NCI-H82 treated with DMSO at 0.1 percent for 48 hours (cell line): Measurements from ENCODE around the gene MX2.
"Not testable (repeated sequence)": the region's sequence is repeated elsewhere in the genome, so short reads cannot be mapped to it uniquely, and the experiment has no call there.

ENCODE experiments used
- DNase-seq: peaks from one replicate; lab custom pipeline; 2025; ENCODE audit not compliant: unreplicated experiment; lab: John Stamatoyannopoulos, UW

MX2 gene, protein sequence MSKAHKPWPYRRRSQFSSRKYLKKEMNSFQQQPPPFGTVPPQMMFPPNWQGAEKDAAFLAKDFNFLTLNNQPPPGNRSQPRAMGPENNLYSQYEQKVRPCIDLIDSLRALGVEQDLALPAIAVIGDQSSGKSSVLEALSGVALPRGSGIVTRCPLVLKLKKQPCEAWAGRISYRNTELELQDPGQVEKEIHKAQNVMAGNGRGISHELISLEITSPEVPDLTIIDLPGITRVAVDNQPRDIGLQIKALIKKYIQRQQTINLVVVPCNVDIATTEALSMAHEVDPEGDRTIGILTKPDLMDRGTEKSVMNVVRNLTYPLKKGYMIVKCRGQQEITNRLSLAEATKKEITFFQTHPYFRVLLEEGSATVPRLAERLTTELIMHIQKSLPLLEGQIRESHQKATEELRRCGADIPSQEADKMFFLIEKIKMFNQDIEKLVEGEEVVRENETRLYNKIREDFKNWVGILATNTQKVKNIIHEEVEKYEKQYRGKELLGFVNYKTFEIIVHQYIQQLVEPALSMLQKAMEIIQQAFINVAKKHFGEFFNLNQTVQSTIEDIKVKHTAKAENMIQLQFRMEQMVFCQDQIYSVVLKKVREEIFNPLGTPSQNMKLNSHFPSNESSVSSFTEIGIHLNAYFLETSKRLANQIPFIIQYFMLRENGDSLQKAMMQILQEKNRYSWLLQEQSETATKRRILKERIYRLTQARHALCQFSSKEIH

DNA sequence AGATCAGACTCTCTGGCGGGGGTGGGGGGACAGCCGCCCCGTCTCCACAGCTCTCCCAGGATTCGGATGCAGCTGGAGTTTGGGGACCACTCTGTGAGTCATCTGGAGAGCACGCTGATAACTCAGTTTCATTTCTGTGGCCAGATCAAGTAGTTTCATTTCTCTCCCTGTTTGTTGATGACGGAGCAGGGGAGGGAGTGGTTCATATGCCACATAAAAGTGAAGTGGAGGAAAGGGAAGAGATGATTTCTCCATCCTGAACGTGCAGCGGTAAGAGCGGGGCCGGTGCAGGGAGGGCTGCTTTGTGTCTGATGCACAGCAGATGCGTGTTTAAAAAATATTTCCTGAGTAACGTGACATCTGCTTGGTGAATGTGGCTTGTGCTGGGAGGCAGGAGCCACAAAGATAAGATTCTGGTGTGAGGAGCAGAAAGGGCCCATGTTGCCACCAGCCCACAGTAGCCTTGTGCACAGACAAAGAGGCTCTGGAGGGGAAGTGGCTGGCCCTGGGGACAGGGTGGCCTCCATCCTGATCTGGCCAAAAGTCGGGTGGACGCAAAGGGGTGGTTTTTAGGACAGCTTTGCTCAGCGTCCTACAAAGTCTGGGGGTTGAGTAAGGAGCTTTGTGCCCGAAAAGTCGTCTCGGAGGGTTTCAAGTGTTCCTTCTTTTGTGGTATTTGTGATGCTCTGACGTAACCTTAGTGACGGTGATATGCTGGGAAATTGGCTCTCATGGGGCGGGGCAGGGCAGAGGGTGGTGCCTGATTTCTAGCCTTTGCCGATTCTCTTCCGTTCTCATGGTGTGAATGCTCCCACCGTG lies at the start of gene MX2:
Gene MX2, plus strand, starts transcription at position 242 of the 819 bp plus-strand sequence. CDS start 14,880 bp downstream, outside the sequence.
- DNase-seq = no peak

DNA sequence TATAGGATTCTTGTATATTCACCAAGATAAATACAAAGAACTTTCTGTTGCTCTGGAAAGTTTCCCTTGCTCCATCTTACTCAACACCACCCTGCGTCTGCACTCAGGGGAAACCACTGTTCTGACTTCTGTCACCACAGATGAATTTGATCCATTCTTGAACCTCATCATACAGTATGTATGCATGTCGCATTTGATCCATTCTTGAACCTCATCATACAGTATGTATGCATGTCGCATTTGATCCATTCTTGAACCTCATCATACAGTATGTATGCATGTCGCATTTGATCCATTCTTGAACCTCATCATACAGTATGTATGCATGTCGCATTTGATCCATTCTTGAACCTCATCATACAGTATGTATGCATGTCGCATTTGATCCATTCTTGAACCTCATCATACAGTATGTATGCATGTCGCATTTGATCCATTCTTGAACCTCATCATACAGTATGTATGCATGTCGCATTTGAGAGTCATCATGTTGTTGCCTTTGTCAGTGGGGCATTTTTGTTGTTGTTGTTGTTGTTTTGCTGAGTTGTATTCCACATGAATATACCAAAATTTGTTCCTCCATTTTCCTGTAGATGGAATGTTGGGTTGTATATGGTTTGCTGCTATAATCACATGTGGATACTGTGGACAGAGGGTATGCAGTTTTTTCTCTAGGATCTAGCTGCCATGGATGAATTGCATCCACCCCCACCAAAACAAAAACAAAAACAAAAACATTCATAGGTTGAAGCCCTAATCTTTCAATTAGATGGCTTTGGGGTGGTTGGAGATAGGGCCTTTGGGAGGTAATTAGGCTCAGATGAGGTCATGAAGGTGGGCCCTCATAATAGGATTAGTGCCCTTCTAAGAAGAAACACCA lies 48.3 kb upstream of the MX2 start:
- not testable (repeated sequence) for DNase-seq

DNA sequence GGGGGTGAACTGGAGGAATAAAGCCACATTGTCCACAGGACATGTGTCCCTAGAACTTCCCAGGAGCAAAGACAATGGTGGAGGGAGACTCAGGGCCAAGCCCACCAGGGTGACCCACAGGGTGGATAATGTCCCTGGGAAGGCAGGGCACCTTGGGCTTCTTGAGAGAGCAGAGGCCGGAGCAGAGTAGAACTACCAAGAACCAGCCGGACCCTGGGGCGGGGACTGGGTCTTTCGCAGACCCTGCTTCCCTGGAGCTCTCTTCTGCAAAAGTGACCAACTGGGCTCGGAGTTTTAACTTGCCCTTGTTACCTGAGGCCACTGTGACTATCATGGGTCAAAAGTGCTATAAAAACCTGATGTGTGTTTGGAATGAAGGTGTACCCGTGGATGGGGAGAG lies 46.1 kb upstream of the MX2 start:
- no peak for DNase-seq

DNA sequence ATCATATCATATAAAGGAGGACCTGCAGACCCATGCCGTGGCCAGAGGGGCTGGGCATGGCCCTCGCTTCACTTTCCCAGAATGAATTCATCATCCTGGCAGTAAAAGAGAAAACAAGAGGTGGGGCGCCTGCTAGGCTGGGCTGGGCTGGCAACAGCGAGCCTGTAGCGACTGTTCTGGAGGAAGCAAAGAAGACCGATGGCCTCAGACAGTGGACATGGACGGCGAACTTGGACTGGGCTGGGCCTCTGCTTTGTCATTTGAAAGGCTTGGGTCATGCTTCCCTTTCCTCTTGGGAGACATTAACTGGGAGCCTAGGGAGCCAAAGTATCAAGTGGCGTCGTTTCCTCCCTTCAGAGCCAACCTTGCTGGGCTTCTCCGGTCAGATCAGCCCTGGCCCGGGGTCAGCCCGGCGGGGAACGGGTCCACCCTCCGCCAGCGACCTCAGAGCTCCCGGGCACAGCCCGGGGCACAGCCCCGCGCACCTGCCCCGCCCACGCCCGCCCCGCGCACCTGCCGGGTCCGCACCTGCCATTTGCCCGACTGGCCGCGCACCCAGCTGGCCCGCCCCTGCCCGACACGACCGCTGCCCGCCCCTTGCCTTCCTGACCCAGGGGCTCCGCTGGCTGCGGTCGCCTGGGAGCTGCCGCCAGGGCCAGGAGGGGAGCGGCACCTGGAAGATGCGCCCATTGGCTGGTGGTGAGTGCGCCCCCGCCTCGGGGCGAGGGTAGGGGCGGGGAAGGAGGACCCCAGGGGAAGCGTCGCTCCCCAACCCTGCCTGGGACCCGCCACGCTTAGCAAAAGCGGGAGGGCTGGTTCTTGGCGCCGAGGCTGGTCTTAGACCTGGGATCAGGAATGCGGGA lies 45.4 kb upstream of the MX2 start, which contains the start of gene FAM3B:
Gene FAM3B, plus strand, starts transcription at position 602 of the 863 bp plus-strand sequence. Its CDS starts 79 bp downstream, at position 681.
- DNase-seq = no peak

DNA sequence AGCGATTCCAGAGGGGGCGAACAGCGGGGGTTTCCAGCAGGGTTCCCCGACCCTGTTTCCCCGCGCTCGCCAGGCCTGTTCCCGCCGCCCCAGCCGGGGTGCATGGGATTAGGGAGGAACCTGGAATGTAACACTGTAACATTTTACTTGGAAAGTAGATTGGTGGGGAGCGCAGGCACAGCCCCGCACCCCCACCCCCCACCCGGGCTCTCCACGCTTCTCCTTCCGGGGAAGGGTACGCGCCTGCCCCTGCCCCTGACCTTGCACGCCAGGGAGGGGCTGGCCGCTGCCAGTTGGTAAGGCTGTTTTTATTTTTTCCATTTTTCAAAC lies 44.8 kb upstream of the MX2 start:
- DNase-seq = no peak

DNA sequence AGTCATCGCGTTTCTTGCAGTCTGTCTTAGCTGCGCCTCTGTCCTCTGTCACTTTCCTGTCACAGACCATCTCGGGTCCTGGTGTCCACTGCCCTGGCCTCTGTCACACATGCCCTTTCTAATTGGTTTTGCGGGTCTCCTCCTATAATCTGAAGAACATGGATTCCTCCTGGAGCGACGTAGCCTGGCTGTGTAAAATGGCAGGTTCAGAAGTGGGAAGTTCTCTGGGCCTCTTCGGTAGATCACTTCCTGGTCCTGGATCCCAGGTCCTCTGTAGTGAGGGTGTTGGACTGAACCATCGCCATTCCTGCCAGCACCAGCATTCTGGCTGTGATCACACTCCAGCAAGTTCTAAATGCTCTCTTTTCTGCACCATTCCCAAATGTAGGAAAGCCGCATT lies 44.4 kb upstream of the MX2 start:
- DNase-seq = no peak

DNA sequence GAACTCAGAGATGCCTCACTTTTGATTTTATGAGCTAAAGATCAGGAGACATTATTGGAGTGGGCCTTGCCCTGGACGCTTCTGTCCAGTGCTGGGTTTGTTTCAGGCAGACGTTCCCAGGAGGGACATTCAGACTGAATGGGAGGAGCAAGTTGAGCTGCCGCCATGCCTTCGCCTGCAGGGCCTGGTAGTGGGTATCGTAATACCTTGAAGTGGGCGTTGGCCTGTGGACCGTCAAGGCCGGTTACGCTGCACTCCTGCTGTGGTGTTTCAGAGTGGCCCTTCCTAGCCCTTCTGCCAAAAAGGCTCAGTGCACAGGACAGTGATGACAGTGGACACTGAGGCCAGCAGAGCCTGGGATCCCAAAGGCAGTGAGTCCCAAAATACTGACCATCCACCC lies 43.6 kb upstream of the MX2 start:
- DNase-seq = no peak

DNA sequence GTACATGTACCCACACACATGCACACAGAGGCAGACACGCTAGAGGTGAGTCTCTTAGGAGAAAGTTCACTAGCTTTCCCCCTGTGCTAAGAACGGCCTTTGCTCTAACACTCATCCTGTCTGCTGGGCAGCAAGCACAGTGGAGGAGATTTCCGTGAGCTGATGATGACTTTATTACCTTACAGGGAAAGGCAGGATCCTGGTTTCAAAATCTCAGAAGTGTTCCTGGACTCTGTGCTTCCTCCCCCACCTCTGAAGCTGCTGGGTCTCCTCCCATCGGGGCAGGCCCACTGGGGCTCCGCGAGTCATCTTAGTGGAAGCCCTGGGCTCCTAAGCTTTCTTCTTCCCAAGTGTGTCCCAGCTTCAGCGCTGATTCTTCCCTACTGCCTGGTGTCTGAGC lies 42.6 kb upstream of the MX2 start:
- DNase-seq = no peak

DNA sequence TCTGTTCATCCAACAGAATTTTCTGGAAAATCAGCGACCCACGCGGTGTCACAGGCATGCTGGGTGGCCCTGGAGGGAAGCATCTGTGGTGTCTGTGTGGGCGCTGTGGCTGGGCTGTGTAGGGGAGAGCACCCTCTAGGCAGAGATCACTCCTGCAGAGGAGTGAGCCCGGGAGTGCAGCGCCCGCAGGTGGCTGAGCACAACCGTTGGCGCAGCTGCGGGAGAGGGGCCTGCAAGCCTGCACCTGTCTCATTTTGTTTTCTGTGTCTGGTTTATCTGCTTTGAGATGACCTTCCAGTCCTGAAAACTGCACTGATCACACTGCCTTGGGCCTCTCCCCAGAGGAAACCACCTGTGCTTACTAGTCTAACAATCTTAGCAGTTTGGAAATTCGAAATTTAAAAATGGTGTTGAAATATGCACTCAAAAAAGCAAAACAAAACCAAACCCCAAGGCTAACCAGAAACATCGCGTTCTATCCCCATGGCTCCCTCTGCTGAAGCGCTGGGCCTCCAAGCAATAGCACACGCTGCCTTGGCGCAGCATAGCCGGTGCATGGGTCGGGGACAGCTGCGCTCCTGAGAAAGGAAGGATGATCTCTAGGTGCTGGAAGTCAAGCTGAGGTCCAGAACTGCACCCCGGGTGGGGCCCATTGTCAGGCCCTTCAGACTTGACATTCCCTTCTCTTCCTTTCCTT lies 40.5 kb upstream of the MX2 start:
- DNase-seq = no peak

DNA sequence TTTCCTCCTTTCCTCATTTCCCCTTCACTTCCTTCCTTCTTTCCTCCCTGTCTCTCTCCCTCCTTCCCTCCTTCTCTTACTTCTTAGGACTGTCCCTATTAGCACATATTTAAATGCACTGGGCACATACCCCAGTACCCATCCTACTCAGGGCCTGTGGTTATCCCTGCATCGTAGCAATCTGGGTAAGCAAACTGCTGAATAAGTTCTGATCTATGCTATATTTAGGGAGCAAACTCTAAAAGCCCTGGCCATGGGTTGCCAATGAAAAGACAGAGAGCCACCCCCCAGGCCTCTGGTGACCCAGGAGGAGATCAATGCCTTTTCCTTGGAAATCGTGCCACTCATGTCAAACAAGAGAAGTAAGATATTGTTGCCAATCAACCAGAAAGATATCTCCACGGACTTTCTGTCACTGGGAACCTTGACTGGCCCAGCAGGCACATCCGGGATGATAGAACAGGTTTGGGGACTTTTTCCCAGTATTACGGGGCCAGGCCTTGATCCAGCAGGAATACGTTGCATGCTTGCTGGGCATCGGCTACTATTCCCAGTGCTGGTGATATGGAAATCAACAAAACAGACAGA lies 39.8 kb upstream of the MX2 start:
- no peak for DNase-seq

DNA sequence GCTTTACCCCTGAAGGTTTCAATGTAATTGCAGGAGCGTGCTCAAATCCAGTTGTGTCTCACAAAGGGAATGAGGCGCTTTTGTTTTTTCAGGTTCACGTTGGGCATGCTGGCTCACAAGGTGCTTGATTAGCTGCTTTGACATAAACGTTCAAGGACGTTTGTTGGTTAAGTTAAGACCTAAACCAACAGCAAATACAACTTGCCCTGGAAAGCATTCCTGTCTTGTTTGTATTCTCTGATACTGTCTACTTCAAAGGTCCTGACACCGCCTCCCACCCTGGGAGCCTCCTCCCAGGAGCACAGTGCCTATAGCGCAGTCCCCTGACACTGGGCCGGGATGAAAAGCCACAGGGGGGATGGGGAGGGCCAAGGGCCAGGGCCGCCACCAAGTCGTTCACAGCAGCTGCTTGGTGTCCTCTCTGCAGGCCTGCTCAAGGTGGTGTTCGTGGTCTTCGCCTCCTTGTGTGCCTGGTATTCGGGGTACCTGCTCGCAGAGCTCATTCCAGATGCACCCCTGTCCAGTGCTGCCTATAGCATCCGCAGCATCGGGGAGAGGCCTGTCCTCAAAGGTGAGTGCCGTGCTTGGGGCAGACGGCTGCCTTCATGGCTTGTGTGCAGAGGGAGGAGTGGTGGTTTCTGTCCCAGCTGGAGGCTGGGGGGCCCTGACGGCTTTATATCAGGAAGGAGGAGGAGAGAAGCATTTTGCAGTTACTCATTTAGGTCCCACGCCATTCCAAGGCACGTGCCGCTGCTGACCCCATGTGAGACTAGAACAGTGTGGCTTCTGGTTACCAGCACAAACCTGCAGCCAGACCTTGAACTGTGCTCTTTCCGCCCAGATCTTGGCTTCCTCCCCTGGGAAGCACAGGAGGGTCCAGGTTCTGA lies 39.1 kb upstream of the MX2 start:
- no peak for DNase-seq

DNA sequence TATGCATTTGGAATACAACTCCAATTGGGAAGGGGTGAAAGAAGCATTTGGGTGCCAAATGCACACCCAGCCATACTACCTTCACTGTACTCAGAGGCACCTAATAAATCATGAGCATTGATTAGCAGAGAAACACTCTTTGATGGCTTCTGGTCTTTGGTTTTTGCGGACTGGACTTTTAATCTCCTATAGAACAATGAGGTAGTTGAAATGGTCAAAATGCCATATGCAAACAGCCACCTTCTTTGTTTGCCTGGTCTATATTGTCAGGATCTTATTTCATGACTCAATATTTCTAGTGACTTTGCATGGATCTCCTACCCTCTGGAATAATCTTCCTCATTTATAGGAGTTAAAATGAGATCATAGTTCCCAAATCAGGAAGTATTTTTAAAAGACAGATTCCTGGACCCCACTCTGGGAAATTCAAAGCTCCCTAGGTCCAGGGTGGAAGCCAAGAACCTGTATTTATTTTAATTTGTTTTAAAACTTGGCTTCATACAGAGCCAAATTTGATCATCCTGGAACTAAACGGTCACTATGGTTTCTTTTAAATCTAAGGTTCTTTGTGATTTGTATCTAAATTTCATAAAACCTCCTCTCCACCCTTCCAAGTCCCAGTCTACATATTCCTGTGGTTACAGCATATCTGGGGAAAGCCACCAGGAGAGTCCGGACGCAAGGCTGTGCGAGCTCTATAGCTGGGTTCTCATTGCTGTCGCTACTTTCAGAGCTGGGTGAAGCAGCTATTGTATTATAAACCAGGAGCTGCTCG lies 36.5 kb upstream of the MX2 start:
- DNase-seq = no peak

DNA sequence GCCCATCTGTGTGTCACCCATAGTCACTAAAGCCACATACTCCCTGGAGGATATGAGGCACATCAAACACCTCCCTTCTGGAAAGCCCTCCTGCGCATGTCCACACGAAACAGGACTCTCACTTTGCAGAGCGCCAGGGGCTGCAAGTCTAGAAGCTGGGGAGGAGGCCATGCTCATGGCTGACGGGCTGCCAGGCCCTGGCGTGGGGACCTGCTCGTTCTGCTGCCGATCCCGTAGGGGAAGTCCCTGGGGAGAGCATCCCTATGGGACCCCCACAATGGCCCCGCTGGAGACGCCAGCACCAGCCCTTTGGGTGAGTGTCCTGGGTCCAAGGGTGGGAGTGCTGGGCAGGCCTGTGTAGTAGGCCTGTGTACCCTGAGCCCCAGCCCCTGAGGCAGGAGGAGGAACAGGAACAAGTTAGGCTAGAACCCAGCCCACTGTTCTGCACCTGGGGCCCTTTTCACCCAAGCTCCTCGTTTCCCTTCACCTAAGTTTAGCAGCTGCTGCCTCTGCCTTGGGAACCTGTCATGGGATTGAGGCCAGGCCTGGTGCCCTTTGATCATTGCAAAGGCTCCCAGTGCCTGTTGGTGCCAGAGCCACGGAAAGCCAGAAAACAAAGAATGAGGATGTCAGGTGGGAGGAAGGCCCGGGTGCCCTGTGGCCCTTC lies 35.3 kb upstream of the MX2 start:
- DNase-seq = no peak

DNA sequence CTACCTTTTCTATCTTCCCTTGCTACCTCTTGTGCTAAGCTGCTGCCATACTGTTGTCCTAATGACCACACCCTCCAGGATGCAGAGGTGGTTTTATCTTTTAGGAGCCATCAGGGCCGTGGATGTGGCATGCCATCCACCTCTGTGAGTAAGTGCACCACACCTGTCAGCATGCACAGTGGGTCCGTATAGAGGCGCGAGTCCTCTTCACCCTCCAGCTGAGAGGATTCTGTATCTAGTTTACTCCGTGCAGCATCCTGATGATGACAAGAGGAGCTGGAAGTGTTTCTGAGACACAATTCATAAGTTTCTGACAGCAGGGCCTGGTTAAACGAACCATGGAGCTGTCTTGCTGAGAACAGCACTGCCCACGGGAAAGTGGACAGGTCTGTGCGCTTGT lies 34.1 kb upstream of the MX2 start:
- DNase-seq = no peak

DNA sequence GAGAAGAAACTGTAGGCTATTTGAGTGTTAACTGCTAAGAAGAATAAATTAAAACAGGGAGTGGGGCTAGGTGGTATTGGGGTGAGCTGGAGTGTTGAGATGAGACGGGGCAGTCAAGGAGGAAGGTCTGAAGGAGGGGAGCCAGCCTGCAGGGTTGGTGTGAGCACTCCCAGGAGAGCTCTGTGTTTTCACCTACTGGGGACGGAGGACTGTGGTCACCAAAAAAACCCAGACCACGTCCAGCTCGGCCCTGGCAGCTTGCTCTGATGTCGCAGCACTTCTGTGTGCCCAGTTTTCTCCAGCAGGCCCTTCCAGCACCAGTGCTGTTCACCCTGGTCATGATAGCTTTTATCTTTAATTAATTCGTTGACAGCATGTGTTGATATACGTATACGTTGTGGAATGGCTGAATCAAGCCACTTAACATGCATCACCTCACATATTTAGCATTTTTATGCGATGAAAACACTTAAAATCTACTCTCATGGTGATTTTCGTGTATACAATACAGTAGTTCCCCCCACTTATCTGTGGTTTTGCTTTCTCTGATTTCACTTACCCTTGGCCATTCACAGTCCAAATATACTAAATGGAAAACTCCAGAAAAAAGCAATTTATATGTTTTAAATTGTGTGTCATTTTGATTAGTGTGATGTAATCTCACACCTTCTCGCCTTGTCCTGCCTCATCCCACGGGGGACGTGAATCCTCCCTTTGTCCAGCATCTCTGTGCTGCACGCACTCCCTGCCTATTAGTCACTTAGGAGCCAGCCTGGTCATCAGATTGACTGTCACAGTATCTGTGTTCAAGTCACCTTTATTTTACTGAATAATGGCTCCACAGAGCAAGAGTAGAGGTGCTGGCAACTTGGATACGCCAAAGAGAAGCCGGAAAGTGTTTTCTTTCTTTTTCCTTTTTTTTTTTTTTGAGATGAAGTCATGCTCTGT lies 32.9 kb upstream of the MX2 start:
- no peak for DNase-seq
